ENCODE measurements around the gene MYH11. TPM values are rescaled to one million over a fixed set of nuclear protein-coding genes. Genes with fewer than 3 reads are reported as not detected.
A peak's percentile ranks its signal among the peaks of the same experiment; 100 is the strongest.

MYH11 gene
- total RNA-seq, 1 experiment from 2014 or later: 0.05 TPM

GRCh38 chr16:15765880-15766279 lies 90.9 kb downstream of the MYH11 start:
- CTCF ChIA-PET: interaction anchor here (1.0 to 1.5 kb wide), 2 partner anchors 12 to 56 kb away, joined by 4 to 7 read pairs; no protein-coding TSS in a partner anchor
- H3K9me3 Mint-ChIP-seq (ENCODE audit: low read depth, unreplicated experiment): no peaks in the 10 kb centered on the region
- no TSS peak for BruUV-seq (replicated peaks)
- no peaks in the 10 kb centered on the region for H3K36me3 Mint-ChIP-seq (ENCODE audit: insufficient read depth, unreplicated experiment)
- no peak overlapping the region for H3K27ac Mint-ChIP-seq (ENCODE audit: unreplicated experiment)
- no peak overlapping the region for H3K4me3 Mint-ChIP-seq (ENCODE audit: low read depth, unreplicated experiment)
- intact Hi-C loops (cut with micrococcal nuclease; ENCODE audit: unreplicated experiment): loop anchor here (1.0 to 5.0 kb wide), 3 partner anchors 56 to 429 kb away; no protein-coding TSS in a partner anchor
- peak; percentile 63 for TF ChIP-seq CTCF (IDR thresholded peaks at IDR 0.05; ENCODE audit: unreplicated experiment)
- peak; percentile 56 for DNase-seq
- no peaks in the 10 kb centered on the region for H3K4me1 Mint-ChIP-seq (ENCODE audit: low read depth, unreplicated experiment)
- peaks cover 34% of the 10 kb centered on the region for H3K27me3 Mint-ChIP-seq (ENCODE audit: unreplicated experiment)

GRCh38 chr16:15765116-15765515 lies 91.7 kb downstream of the MYH11 start:
- DNase-seq: no peak
- no TSS peak for BruUV-seq (replicated peaks)
- Mint-ChIP-seq H3K4me3 (ENCODE audit: low read depth, unreplicated experiment) (no peak overlapping the region), H3K36me3 (ENCODE audit: insufficient read depth, unreplicated experiment) (no peaks in the 10 kb centered on the region), H3K27me3 (ENCODE audit: unreplicated experiment) (peaks cover 37% of the 10 kb centered on the region), H3K4me1 (ENCODE audit: low read depth, unreplicated experiment) (no peaks in the 10 kb centered on the region), H3K9me3 (ENCODE audit: low read depth, unreplicated experiment) (no peaks in the 10 kb centered on the region), H3K27ac (ENCODE audit: unreplicated experiment) (no peak overlapping the region)
- TF ChIP-seq CTCF (IDR thresholded peaks at IDR 0.05; ENCODE audit: unreplicated experiment): no peak
- intact Hi-C loops (cut with micrococcal nuclease; ENCODE audit: unreplicated experiment): loop anchor here (1.0 to 5.0 kb wide), 2 partner anchors 57 to 362 kb away; no protein-coding TSS in a partner anchor
- CTCF ChIA-PET: interaction anchor here (0.6 to 1.5 kb wide), 3 partner anchors 13 to 1203 kb away, joined by 4 to 7 read pairs (median 4); no protein-coding TSS in a partner anchor

GRCh38 chr16:15764112-15764511 lies 92.7 kb downstream of the MYH11 start:
- Mint-ChIP-seq H3K9me3 (ENCODE audit: low read depth, unreplicated experiment) (no peaks in the 10 kb centered on the region), H3K36me3 (ENCODE audit: insufficient read depth, unreplicated experiment) (no peaks in the 10 kb centered on the region), H3K27me3 (ENCODE audit: unreplicated experiment) (peaks cover 44% of the 10 kb centered on the region), H3K4me1 (ENCODE audit: low read depth, unreplicated experiment) (no peaks in the 10 kb centered on the region), H3K4me3 (ENCODE audit: low read depth, unreplicated experiment) (no peak overlapping the region), H3K27ac (ENCODE audit: unreplicated experiment) (no peak overlapping the region)
- BruUV-seq (replicated peaks): no TSS peak
- TF ChIP-seq CTCF (IDR thresholded peaks at IDR 0.05; ENCODE audit: unreplicated experiment): no peak
- intact Hi-C loops (cut with micrococcal nuclease; ENCODE audit: unreplicated experiment): no loop called here
- no peak for DNase-seq
- CTCF ChIA-PET: no interaction called here

GRCh38 chr16:15760129-15760528 lies 96.7 kb downstream of the MYH11 start:
- no peaks in the 10 kb centered on the region for H3K36me3 Mint-ChIP-seq (ENCODE audit: insufficient read depth, unreplicated experiment)
- no peak for DNase-seq
- TF ChIP-seq CTCF (IDR thresholded peaks at IDR 0.05; ENCODE audit: unreplicated experiment): no peak
- intact Hi-C loops (cut with micrococcal nuclease; ENCODE audit: unreplicated experiment): no loop called here
- no peak overlapping the region for H3K4me3 Mint-ChIP-seq (ENCODE audit: low read depth, unreplicated experiment)
- peaks cover 38% of the 10 kb centered on the region for H3K27me3 Mint-ChIP-seq (ENCODE audit: unreplicated experiment)
- CTCF ChIA-PET: no interaction called here
- H3K9me3 Mint-ChIP-seq (ENCODE audit: low read depth, unreplicated experiment): no peaks in the 10 kb centered on the region
- H3K4me1 Mint-ChIP-seq (ENCODE audit: low read depth, unreplicated experiment): no peaks in the 10 kb centered on the region
- H3K27ac Mint-ChIP-seq (ENCODE audit: unreplicated experiment): no peak overlapping the region
- no TSS peak for BruUV-seq (replicated peaks)

Measured in Calu3 (cell line).